ENCODE measurements around the gene ID1.
"Not testable (repeated sequence)": the region's sequence is repeated elsewhere in the genome, so short reads cannot be mapped to it uniquely, and the experiment has no call there.

The ID1 gene

GRCh38 chr20:31637660-31638059 lies 32.6 kb downstream of the ID1 start, which contains the start of gene COX4I2:
TSS of gene COX4I2 (plus strand) at chr20:31637912. CDS start at chr20:31639018, 1,106 bp downstream.
- DNase-seq (ENCODE audit: low read depth in 2 of 2) = no peak

- no peak for DNase-seq (ENCODE audit: low read depth in 2 of 2)
These were observed 33.2 kb downstream of the ID1 start for GRCh38 chr20:31638317-31638716.

DNA sequence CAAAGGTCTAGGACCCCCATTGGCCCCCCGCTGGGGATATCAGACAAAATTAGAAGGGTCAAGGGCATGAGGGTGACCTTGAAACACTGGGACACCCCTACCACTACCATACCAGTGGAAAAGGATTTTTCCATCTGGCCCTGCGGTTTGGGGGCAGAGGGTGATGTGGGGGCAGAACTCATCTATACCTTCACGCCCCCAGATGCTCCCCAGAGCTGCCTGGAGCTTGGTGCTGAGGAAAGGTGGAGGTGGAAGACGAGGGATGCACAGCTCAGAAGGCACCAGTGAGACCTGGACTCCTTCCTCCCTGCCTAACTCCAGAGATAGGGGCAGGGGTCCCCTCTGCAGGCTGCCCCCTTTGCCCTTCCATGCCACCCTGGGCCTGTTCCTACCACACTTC lies 33.7 kb downstream of the ID1 start:
- DNase-seq (ENCODE audit: low read depth in 2 of 2) = no peak

- DNase-seq (ENCODE audit: low read depth in 2 of 2) = no peak
These were observed 35.2 kb downstream of the ID1 start for GRCh38 chr20:31640259-31640658.

GRCh38 chr20:31641391-31641790 lies 36.3 kb downstream of the ID1 start:
- no peak for DNase-seq (ENCODE audit: low read depth in 2 of 2)

DNA sequence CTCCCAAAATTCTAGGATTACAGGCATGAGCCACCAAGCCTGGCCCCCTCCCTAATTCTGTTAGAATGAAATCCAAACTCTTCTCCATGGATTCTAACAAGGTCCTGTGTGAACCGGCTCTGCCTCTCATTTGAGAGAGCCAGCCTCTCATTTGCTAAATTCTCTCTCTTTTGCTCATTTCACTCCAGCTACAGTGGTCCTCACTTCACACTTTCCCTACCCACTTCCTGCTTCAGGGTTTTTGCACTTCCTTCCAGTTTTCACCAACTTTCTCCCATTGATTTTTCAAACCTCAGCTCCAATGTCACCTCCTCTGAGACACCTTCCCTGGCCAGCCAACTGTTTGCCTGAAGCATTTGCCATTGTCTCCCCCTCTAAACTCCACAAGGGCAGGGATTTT lies 37.7 kb downstream of the ID1 start:
- no peak for DNase-seq (ENCODE audit: low read depth in 2 of 2)

- no peak for DNase-seq (ENCODE audit: low read depth in 2 of 2)
These were observed 38.4 kb downstream of the ID1 start for GRCh38 chr20:31643522-31643921.

DNA sequence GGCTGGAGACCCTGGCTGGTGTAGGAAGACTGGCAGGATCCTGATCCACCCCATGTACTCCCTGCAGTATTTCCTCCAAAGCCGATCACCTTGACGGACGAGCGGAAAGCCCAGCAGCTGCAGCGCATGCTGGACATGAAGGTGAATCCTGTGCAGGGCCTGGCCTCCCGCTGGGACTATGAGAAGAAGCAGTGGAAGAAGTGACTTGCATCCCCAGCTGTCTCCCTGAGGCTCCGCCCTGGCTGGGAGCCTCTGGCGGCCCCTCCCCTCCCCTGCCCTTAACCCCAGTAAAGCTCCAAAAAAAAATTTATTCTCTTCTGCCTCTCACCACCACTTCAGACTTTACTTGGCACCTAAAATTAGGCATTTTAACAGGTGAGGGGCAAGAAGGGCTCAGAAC lies 39.6 kb downstream of the ID1 start:
- DNase-seq (ENCODE audit: low read depth in 2 of 2) = no peak

GRCh38 chr20:31648104-31648503 lies 43.0 kb downstream of the ID1 start:
- DNase-seq (ENCODE audit: low read depth in 2 of 2) = not testable (repeated sequence)

DNA sequence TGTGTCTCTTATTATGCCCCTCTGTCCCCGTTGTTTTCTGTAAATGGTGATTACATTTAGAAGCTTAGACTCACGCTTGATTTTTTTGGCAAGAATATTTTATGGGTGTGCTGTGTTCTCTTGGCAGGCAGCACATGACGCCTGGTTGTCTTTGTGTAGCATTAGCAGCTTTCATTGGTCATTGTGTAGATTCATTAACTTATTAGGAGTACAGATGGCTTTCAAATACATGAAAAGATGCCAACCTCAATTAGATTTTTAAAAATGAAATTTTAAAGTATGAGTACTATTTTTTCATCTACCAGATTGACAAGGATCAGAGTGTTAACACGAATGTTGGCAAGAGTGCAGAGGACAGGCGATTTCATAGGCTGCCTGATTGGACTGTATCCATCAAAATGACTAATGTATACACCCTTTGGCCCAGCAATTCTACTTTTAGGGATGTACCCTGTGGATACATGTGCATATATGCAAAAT lies 47.9 kb downstream of the ID1 start:
- DNase-seq (ENCODE audit: low read depth in 2 of 2) = peak; percentile 29 to 34

DNA sequence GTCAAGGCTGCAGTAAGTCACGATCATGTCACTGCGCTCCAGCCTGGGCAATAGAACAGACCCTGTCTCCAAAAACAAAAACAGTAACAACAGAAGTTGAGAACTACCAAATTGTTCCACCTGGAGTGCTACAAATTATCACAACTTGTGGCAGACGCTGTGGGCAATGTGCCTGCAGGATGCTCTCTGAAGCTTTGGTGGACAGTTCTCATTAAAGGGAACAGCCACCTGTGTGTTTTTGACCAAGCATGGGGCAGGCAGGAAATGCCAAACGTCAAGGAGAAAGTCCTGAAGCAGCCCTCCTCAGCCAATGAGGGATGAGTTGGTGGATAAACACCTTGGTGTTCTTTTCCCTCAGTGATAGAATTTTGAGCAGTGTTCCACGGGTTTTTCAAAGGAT lies 48.5 kb downstream of the ID1 start:
- no peak for DNase-seq (ENCODE audit: low read depth in 2 of 2)

DNA sequence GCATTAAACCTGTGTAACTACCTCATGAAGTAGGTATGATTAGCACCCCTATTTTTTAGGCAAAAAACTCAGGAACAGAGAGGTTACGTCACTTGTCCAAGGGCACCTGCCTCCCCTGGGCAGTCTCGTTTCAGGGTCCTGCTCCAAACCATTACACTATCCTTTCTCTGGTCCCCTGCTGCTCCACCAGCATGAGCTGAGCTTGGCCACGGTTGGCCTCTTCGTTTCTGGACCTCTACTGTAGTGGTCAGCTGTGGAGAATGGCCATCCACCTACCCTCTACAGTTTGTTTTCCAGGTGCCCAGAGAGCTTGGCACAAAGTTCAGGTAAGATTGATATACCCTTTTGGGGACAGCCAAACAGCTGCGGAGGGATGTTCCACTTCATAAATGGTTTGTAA lies 49.4 kb downstream of the ID1 start:
- no peak for DNase-seq (ENCODE audit: low read depth in 2 of 2)
